NCI-H2029 treated with DMSO at 0.1 percent for 48 hours (cell line): Measurements from ENCODE around the gene ARHGAP18.

ENCODE experiments used
- DNase-seq: peaks from one replicate; lab custom pipeline; 2025; lab: John Stamatoyannopoulos, UW

Gene ARHGAP18

GRCh38 chr6:129643176-129643575 is 66.8 kb downstream of the ARHGAP18 start:
- no peak for DNase-seq

DNA sequence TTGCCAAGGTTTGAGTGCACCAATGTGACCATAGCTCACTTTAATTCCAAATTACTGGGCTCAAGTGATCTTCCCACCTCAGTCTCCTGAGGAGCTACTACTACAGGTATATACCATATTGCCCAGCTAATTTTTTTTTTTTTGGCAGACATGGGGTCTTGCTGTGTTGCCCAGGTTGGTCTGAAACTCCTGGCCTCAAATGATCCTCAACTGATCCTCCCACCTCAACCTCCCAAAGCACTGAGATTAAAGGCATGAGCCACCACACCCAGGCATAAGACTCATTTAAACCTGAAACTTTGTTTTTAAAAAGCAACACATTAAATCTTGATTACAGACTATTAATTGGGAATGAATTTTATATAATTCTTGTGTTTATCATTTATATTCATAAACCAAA is 67.7 kb downstream of the ARHGAP18 start:
- no peak for DNase-seq

DNA sequence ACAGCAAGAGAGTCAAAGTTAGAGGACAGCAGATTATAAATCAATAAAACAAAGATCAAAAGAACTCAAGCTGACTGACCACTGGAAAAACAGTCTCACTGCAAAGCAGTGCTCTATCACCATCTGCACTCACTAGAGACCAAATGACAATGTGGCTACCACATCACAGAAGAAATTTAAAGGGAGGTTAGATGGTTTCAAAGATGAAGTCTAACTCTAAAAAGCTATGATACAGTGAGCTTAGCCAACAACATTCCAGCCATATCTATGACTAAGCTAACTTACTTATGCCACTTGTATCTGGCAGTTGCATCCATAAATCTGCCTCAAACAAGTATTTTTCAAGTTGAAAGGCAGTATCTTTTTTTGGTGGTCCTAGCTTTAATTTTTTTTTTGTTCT is 68.6 kb downstream of the ARHGAP18 start:
- no peak for DNase-seq

DNA sequence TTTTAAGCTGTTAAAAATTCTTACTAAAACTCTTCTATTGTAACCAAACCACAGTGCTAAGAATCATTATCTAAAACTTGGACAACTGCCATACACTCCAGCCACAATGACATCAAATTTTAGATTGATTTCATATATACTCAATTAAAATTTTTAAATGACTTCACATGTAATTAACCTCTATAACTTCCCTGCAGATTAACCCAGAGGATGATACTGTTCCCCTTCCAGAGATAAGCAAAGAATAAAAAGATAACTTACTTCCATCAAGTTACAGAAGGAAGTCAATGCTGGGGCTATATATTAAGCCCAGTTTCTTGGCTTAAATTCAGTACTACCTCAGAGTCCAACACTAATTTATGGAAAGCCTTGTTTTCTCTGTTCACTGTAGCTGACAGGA is 71.3 kb downstream of the ARHGAP18 start:
- DNase-seq: no peak

DNA sequence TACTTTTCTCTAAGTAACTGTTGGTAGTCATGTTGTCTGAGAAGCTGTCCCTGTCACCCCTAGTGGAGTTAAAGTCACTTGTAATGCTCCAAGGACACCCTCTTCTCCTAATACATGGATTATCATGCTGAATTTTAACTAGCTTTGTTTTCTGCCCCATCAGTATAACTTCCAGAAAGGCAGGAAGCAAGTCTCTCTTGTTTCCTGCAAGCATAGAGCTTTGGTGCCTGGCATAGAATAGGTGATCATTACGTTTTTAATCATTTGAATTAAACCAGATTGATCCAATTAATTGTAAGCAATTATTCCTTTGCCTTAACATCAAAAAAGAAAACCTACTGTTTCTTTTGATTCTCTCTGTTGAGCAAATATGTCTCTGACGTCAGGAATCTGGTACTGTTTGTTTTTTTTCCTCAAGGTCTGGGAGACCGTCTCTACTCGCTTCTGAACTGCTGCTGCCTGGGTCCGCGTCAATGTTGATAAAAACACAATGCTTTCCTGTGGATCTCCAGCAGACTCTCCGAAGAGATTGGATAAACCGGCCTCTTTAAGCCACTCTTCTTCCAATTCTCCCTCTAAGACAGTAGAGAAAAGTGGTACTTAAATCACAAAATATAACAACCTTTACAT is 71.8 kb downstream of the ARHGAP18 start:
- DNase-seq: no peak

DNA sequence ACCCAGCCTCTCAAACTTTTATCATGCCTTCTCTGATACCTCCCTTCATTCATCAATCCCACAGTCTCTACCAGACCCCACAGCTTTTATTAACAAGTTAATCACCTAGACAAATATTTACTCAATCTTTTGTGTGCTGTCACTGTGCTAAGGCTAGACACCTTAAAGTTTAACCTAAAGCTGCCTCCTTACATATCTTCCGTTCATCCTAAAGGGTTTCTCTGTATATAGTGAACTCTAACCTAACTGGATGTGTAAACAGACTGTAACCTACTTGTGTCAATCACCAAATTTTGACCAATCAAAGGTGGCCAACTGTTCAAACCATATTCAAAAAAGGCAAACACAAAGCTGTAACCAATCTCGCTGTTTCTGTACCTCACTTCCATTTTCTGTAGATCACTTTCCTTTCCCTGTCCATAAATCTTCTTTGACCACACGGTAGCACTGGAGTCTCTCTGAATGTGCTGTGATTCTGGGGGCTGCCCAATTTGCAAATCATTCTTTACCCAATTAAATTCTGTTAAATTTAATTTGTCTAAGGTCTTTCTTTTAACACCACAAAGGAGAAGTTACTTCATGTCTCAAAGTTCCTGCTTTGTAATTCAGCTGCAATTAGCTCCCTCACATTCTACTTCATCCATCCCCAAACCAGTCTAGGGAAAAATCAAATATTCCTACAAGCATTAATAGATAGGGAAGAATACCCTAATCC is 72.5 kb downstream of the ARHGAP18 start:
- DNase-seq: no peak

- no peak for DNase-seq
Observed at GRCh38 chr6:129635396-129636130, 74.4 kb downstream of the ARHGAP18 start.

DNA sequence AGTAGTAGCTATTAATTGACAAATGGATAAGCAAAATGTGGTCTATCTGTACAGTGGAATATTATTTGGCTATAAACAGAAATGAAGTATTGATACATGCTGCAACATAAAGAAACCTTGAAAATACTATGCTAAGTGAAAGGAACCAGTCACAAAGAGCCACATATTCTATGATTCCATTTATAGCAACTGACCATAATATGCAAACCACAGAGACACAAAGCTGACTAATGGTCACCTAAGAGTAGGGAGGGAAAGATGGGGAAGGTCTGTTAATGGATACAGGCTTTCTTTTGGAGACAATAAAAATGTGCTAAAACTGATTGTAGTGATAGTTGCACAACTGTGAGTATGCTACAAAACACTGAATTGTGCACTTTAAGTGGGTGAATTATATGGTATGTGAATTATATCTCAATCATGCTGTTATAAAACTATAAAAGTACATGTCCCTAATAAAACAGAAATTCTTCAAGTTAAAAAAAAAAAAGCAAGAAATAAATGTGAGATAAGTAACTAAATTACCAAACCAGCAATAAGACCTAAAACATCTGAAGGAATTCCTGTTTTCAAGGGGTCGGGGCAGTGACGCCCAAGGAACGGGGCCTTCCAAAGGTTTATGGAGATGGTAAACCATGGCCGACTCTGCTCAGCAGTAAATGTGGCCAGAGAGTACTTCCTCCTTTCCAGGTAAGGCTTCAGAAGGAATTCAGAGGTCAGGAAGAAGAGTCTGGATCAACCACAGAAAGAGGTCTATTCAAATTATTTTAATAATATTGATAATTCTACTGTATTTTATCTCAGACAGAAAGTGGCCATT is 75.4 kb downstream of the ARHGAP18 start:
- no peak for DNase-seq

- no peak for DNase-seq
Observed at GRCh38 chr6:129633529-129633928, 76.4 kb downstream of the ARHGAP18 start.

DNA sequence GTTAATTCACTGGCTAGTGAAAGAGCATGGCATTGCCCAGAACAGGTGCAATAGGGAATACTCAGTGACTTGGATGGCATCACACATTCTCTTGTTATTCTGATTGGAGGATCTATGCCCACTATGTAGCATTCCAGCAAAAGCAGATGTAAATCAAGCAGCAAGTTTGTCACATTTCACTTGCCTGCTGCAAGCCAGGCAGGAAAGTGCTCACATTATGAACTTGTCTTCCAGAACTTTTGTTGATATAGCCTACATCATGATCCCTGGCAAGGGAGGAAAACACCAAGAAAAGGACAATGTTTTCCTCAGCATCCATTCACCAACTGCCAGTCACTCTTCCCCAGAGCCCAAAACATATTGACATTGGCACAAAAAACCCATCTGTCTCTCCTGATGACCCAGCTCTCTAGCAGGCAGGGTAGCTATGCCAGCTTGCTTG is 77.8 kb downstream of the ARHGAP18 start:
- DNase-seq: peak; percentile 7

DNA sequence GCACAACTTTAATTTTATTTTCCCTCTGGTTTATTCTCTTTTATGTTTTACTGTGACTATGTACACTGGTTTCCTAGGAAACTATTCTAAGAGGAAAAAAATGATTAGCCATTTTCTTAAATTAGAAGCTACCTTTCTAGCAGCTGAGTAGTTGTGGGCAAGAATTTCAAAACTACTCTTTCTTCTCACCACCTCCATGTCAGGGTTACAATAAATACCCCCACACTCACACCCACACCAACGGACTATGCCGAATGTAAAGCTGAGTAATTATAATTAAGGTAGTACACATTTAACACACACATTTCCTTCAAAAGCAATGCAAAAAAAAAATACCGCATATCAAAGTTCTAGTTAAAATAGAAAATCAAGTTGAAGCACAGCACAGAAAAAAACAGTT is 78.9 kb downstream of the ARHGAP18 start:
- no peak for DNase-seq

- no peak for DNase-seq
Observed at GRCh38 chr6:129630596-129630995, 79.4 kb downstream of the ARHGAP18 start.

- DNase-seq: no peak
Observed at GRCh38 chr6:129628101-129628815, 81.7 kb downstream of the ARHGAP18 start.

- no peak for DNase-seq
Observed at GRCh38 chr6:129624488-129624887, 85.5 kb downstream of the ARHGAP18 start.

DNA sequence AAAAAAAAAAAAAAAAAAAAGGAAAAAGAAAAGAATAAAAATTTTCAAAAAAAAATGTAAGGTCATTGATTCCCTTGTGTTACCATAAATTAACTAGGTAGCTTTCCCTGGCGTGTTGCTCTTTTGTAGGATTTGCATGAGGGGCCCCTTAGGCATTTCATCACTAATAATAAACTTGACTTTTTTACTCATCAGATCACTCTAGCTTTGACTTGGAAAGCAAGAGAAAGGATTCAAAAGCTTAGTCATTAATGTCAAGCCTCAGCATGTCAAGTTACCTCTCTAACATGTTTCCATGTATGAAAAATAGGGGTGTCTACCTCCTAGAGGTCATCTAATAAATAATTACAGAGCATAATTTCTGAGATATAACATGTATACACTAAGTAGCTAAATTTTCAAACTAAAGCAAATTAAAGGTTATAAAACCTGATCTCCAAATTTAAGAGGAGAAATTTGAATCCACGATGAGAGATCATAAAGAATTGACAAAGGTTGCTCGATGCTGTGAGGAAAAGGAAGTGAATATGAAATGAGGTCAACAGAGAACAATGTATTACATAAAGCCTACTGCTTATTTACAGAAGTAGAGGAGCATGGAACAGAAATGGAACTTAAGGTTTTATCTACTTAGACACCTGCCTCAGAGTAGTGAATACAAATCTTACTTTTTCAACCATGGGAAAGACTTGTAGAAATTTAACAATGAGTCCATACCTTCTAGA is 86.8 kb downstream of the ARHGAP18 start:
- no peak for DNase-seq

- DNase-seq: no peak
Observed at GRCh38 chr6:129621252-129621651, 88.7 kb downstream of the ARHGAP18 start.

DNA sequence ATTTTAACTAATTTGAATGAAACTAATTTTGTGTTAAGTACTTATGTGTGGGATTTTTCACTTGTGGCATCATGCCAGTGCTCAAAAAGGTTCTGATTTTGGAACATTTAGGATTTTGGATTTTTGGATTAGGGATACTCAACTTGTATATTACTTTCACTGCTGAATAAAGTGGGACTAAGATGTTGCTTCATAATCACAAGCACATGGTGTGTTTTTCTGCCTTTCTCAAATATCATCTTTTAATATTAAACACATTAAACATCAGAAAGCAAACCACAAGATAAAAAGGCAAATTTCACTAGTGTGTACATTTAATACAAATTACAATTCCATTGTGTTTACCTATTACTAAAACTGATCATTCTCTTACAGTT is 89.8 kb downstream of the ARHGAP18 start:
- DNase-seq: no peak

DNA sequence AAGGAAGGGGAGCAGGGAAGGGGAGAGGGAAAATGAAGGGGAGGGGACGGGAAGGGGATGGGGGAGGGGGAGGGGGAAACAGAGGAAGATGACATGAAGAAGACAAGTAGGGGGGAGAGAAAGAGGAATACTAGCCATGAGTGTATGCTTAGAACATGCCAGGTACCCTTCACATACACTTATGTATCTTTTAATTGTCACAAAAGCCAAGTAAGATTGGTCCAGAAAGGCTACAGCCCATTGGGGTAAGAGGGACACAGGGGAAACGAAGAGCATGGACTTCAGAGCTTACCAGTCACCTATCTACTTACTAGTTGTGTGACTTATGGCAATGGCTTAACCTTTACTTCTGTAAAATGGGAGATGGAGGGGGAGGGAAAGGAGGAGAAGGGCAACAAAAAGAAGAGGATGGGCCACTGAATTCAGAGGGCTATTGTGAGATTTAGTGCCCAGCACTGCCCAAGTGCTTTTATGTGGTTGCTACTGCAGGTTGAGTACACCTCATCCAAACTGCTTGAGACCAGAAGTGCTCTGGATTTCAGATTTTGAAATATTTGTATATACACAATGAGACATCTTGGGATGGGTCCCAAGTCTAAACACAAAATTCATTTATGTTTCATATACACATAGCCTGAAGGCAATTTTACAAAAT is 90.3 kb downstream of the ARHGAP18 start:
- DNase-seq: no peak

DNA sequence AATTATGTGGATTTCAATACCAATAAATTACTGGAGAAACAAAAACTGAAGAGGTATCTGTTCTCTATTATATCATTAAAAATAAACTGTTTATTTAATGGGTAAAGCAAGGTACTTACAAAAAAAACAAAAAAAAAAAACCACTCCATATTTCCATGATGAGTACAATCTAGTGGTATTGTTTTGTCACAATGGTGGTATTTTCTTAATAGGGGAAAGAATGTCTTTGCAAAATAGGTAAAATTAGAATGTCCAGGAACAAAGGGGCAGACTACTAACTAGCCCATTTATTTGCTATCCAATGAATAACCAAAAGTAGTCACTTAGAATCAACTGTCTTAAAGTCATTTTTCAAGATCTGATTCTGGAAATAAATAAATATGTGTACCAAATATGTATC is 92.0 kb downstream of the ARHGAP18 start:
- DNase-seq: no peak

GRCh38 chr6:129615496-129615895 is 94.5 kb downstream of the ARHGAP18 start:
- DNase-seq: no peak
